GM18507 (cell line): Measurements from ENCODE around the gene SESN1.
A peak's percentile ranks its signal among the peaks of the same experiment; 100 is the strongest.
"Not testable (repeated sequence)": the region's sequence is repeated elsewhere in the genome, so short reads cannot be mapped to it uniquely, and the experiment has no call there.

ENCODE experiments used
- DNase-seq: peaks from one replicate; pipeline ENCODE4 v3.0.0; 2011; ENCODE audit warnings: low read depth; ENCODE audit not compliant: insufficient read length; ENCODE audit errors: extremely low spot score
- FAIRE-seq: peaks from 2 replicates; lab custom pipeline; 2011; peaks lifted over from hg19 to GRCh38; lab: Jason Lieb, UNC

SESN1 gene

GRCh38 chr6:109096208-109096607 lies 1.6 kb upstream of the SESN1 start:
- no peak for DNase-seq

GRCh38 chr6:109095835-109096084 lies 1.1 kb upstream of the SESN1 start:
- no peak for FAIRE-seq
- DNase-seq, result no peak

More at GRCh38 chr6:109096208-109096607, 1.6 kb upstream of the SESN1 start:
- no peak for FAIRE-seq

- FAIRE-seq, result peak; percentile 94
- peak; percentile 78 for DNase-seq
Observed at GRCh38 chr6:109095036-109095834, 589 bp upstream of the SESN1 start, which contains the start of gene CEP57L1. TSS of gene CEP57L1 (plus strand) at chr6:109095507. CDS start at chr6:109145222, 49,715 bp downstream.

- FAIRE-seq, result no peak
- DNase-seq, result no peak
Observed at GRCh38 chr6:109093732-109094415, 772 bp downstream of the SESN1 start.

- DNase-seq, result no peak
- FAIRE-seq, result no peak
Observed at GRCh38 chr6:109092074-109092473, 2.6 kb downstream of the SESN1 start.

- FAIRE-seq, result no peak
- DNase-seq, result no peak
Observed at GRCh38 chr6:109091314-109092024, 3.2 kb downstream of the SESN1 start.

GRCh38 chr6:109088995-109089394 lies 5.7 kb downstream of the SESN1 start:
- FAIRE-seq (no peak), DNase-seq (no peak)

- FAIRE-seq, result no peak
Observed at GRCh38 chr6:109087661-109088264, 6.9 kb downstream of the SESN1 start.

GRCh38 chr6:109084146-109084545 lies 10.5 kb downstream of the SESN1 start:
- FAIRE-seq, DNase-seq: not testable (repeated sequence)

More at GRCh38 chr6:109087661-109088264, 6.9 kb downstream of the SESN1 start:
- no peak for DNase-seq

- DNase-seq (no peak), FAIRE-seq (no peak)
Observed at GRCh38 chr6:109083657-109084056, 11.0 kb downstream of the SESN1 start.

- DNase-seq, result no peak
- no peak for FAIRE-seq
Observed at GRCh38 chr6:109082188-109082577, 12.5 kb downstream of the SESN1 start.

- DNase-seq, result no peak
- no peak for FAIRE-seq
Observed at GRCh38 chr6:109081516-109082187, 13.0 kb downstream of the SESN1 start.

- FAIRE-seq, result no peak
Observed at GRCh38 chr6:109081026-109081425, 13.6 kb downstream of the SESN1 start.

GRCh38 chr6:109079981-109080380 lies 14.7 kb downstream of the SESN1 start:
- FAIRE-seq (no peak), DNase-seq (no peak)

More at GRCh38 chr6:109081026-109081425, 13.6 kb downstream of the SESN1 start:
- no peak for DNase-seq

- FAIRE-seq, result no peak
- no peak for DNase-seq
Observed at GRCh38 chr6:109076377-109076776, 18.3 kb downstream of the SESN1 start.

- DNase-seq (no peak), FAIRE-seq (no peak)
Observed at GRCh38 chr6:109075934-109076333, 18.7 kb downstream of the SESN1 start.

GRCh38 chr6:109074133-109074415 lies 20.6 kb downstream of the SESN1 start:
- FAIRE-seq (no peak), DNase-seq (no peak)

GRCh38 chr6:109073344-109074132 lies 21.1 kb downstream of the SESN1 start:
- FAIRE-seq, result peak; percentile 83
- DNase-seq, result no peak
